ENCODE results near the gene NUDT6. TPM values are rescaled to one million over a fixed set of nuclear protein-coding genes. Genes with fewer than 3 reads are reported as not detected.

The NUDT6 gene
- polyA plus RNA-seq, 3 donors from 2014 or later = 1.7 to 3.4 (median 1.9) TPM

- no peak for DNase-seq
- Mint-ChIP-seq H3K27me3 (ENCODE audit: low read depth in 3 of 3) (no peaks in the 10 kb centered on the region), H3K4me3 (no peak overlapping the region), H3K4me1 (no peaks in the 10 kb centered on the region), H3K27ac (no peak overlapping the region), H3K9me3 (no peaks in the 10 kb centered on the region), H3K36me3 (peaks cover 13 to 29% (median 19%) of the 10 kb centered on the region in 3 donors)
Observed at GRCh38 chr4:122906859-122907305, 15.5 kb downstream of the NUDT6 start.

GRCh38 chr4:122903766-122904288, 18.6 kb downstream of the NUDT6 start:
- H3K27me3 Mint-ChIP-seq (ENCODE audit: low read depth in 3 of 3) = peaks cover 0 to 2% (median 0%) of the 10 kb centered on the region in 3 donors
- H3K36me3 Mint-ChIP-seq = peaks cover 9 to 25% (median 13%) of the 10 kb centered on the region in 3 donors
- no peaks in the 10 kb centered on the region for H3K4me1 Mint-ChIP-seq
- no peak for DNase-seq
- no peaks in the 10 kb centered on the region for H3K9me3 Mint-ChIP-seq
- H3K27ac Mint-ChIP-seq = no peak overlapping the region
- no peak overlapping the region for H3K4me3 Mint-ChIP-seq

GRCh38 chr4:122901247-122902010, 21.0 kb downstream of the NUDT6 start:
- H3K36me3 Mint-ChIP-seq = peaks cover 9 to 15% (median 14%) of the 10 kb centered on the region in 3 donors
- no peak for DNase-seq
- no peak overlapping the region for H3K27ac Mint-ChIP-seq
- no peak overlapping the region for H3K4me3 Mint-ChIP-seq
- no peaks in the 10 kb centered on the region for H3K9me3 Mint-ChIP-seq
- peaks cover 0 to 2% (median 0%) of the 10 kb centered on the region in 3 donors for H3K27me3 Mint-ChIP-seq (ENCODE audit: low read depth in 3 of 3)
- H3K4me1 Mint-ChIP-seq = peaks cover 3 to 9% of the 10 kb centered on the region in 2 donors

GRCh38 chr4:122900314-122900713, 22.1 kb downstream of the NUDT6 start:
- no peak overlapping the region for H3K27ac Mint-ChIP-seq
- no peaks in the 10 kb centered on the region for H3K9me3 Mint-ChIP-seq
- H3K4me1 Mint-ChIP-seq = peaks cover 3 to 9% of the 10 kb centered on the region in 2 donors
- peaks cover 0 to 2% (median 0%) of the 10 kb centered on the region in 3 donors for H3K27me3 Mint-ChIP-seq (ENCODE audit: low read depth in 3 of 3)
- DNase-seq = no peak
- H3K36me3 Mint-ChIP-seq = peaks cover 6 to 14% (median 14%) of the 10 kb centered on the region in 3 donors
- H3K4me3 Mint-ChIP-seq = no peak overlapping the region

GRCh38 chr4:122899682-122900081, 22.7 kb downstream of the NUDT6 start:
- H3K4me3 Mint-ChIP-seq = no peak overlapping the region
- DNase-seq = no peak
- peaks cover 3 to 9% of the 10 kb centered on the region in 2 donors for H3K4me1 Mint-ChIP-seq
- H3K27ac Mint-ChIP-seq = no peak overlapping the region
- H3K36me3 Mint-ChIP-seq = peaks cover 3 to 14% (median 8%) of the 10 kb centered on the region in 3 donors
- peaks cover 0 to 2% (median 0%) of the 10 kb centered on the region in 3 donors for H3K27me3 Mint-ChIP-seq (ENCODE audit: low read depth in 3 of 3)
- no peaks in the 10 kb centered on the region for H3K9me3 Mint-ChIP-seq

GRCh38 chr4:122898370-122899150, 23.8 kb downstream of the NUDT6 start:
- Mint-ChIP-seq H3K9me3 (no peaks in the 10 kb centered on the region), H3K4me1 (peaks cover 3 to 9% of the 10 kb centered on the region in 2 donors), H3K27me3 (ENCODE audit: low read depth in 3 of 3) (peaks cover 0 to 2% (median 0%) of the 10 kb centered on the region in 3 donors), H3K4me3 (no peak overlapping the region), H3K27ac (no peak overlapping the region), H3K36me3 (peaks cover 0 to 14% (median 3%) of the 10 kb centered on the region in 3 donors)
- DNase-seq = no peak

GRCh38 chr4:122896270-122896669, 26.1 kb downstream of the NUDT6 start:
- DNase-seq = no peak
- Mint-ChIP-seq H3K36me3 (peaks cover 0 to 24% (median 3%) of the 10 kb centered on the region in 3 donors), H3K4me1 (peaks cover 3 to 9% of the 10 kb centered on the region in 2 donors), H3K4me3 (no peak overlapping the region), H3K9me3 (no peaks in the 10 kb centered on the region), H3K27me3 (ENCODE audit: low read depth in 3 of 3) (peaks cover 0 to 2% (median 0%) of the 10 kb centered on the region in 3 donors), H3K27ac (no peak overlapping the region)

GRCh38 chr4:122895336-122895995, 26.9 kb downstream of the NUDT6 start:
- no peak overlapping the region for H3K27ac Mint-ChIP-seq
- no peak for DNase-seq
- peaks cover 3 to 9% of the 10 kb centered on the region in 2 donors for H3K4me1 Mint-ChIP-seq
- H3K36me3 Mint-ChIP-seq = peaks cover 0 to 20% (median 3%) of the 10 kb centered on the region in 3 donors
- H3K4me3 Mint-ChIP-seq = no peak overlapping the region
- H3K9me3 Mint-ChIP-seq = no peaks in the 10 kb centered on the region
- peaks cover 0 to 2% (median 0%) of the 10 kb centered on the region in 3 donors for H3K27me3 Mint-ChIP-seq (ENCODE audit: low read depth in 3 of 3)

GRCh38 chr4:122894827-122895226, 27.6 kb downstream of the NUDT6 start:
- H3K4me3 Mint-ChIP-seq = no peak overlapping the region
- no peak for DNase-seq
- H3K4me1 Mint-ChIP-seq = peaks cover 3 to 9% of the 10 kb centered on the region in 2 donors
- no peak overlapping the region for H3K27ac Mint-ChIP-seq
- no peaks in the 10 kb centered on the region for H3K27me3 Mint-ChIP-seq (ENCODE audit: low read depth in 3 of 3)
- H3K9me3 Mint-ChIP-seq = no peaks in the 10 kb centered on the region
- peaks cover 0 to 15% (median 0%) of the 10 kb centered on the region in 3 donors for H3K36me3 Mint-ChIP-seq

- Mint-ChIP-seq H3K9me3 (no peaks in the 10 kb centered on the region), H3K4me3 (no peak overlapping the region), H3K4me1 (no peaks in the 10 kb centered on the region), H3K27me3 (ENCODE audit: low read depth in 3 of 3) (no peaks in the 10 kb centered on the region), H3K27ac (no peak overlapping the region), H3K36me3 (peaks cover 0 to 10% (median 4%) of the 10 kb centered on the region in 3 donors)
- no peak for DNase-seq
Observed at GRCh38 chr4:122890147-122890795, 32.1 kb downstream of the NUDT6 start.

- Mint-ChIP-seq H3K4me3 (no peak overlapping the region), H3K27ac (no peak overlapping the region), H3K4me1 (no peaks in the 10 kb centered on the region), H3K27me3 (ENCODE audit: low read depth in 3 of 3) (no peaks in the 10 kb centered on the region), H3K36me3 (peaks cover 0 to 10% (median 4%) of the 10 kb centered on the region in 3 donors), H3K9me3 (no peaks in the 10 kb centered on the region)
- no peak for DNase-seq
Observed at GRCh38 chr4:122889726-122890125, 32.7 kb downstream of the NUDT6 start.

GRCh38 chr4:122884499-122884898, 37.9 kb downstream of the NUDT6 start:
- Mint-ChIP-seq H3K9me3 (peaks cover 0 to 9% (median 0%) of the 10 kb centered on the region in 6 donors), H3K4me1 (no peaks in the 10 kb centered on the region), H3K27me3 (ENCODE audit: low read depth in 3 of 3) (peaks cover 0 to 5% (median 0%) of the 10 kb centered on the region in 3 donors), H3K27ac (no peak overlapping the region), H3K4me3 (no peak overlapping the region), H3K36me3 (peaks cover 0 to 9% (median 0%) of the 10 kb centered on the region in 3 donors)
- no peak for DNase-seq
